Measurements from ENCODE around the gene BBS1.

BBS1 gene

GRCh38 chr11:66568124-66568916, 57.9 kb downstream of the BBS1 start, which contains the start of gene CTSF:
CTSF (minus strand) TSS chr11:66568606; CDS start chr11:66568486, 120 bp downstream.
- Histone ChIP-seq H3K27me3 (peaks cover 54% of the 10 kb centered on the region), H3K27ac (no peak within 1 kb of the TSS), H3K4me3 (ENCODE audit: low read depth in 1 of 2, low read length in 1 of 2) (peak within 1 kb of the TSS; percentile 37 to 55), H3K9me3 (no peaks in the 10 kb centered on the region), H3K36me3 (no peaks in the 10 kb centered on the region), H3K4me1 (ENCODE audit: control insufficient read depth in 1 of 2, insufficient read depth in 1 of 2, low read depth in 1 of 2, low read length in 1 of 2) (peaks cover 4 to 5% of the 10 kb centered on the region in 2 experiments)
- TF ChIP-seq, protein P1, sequence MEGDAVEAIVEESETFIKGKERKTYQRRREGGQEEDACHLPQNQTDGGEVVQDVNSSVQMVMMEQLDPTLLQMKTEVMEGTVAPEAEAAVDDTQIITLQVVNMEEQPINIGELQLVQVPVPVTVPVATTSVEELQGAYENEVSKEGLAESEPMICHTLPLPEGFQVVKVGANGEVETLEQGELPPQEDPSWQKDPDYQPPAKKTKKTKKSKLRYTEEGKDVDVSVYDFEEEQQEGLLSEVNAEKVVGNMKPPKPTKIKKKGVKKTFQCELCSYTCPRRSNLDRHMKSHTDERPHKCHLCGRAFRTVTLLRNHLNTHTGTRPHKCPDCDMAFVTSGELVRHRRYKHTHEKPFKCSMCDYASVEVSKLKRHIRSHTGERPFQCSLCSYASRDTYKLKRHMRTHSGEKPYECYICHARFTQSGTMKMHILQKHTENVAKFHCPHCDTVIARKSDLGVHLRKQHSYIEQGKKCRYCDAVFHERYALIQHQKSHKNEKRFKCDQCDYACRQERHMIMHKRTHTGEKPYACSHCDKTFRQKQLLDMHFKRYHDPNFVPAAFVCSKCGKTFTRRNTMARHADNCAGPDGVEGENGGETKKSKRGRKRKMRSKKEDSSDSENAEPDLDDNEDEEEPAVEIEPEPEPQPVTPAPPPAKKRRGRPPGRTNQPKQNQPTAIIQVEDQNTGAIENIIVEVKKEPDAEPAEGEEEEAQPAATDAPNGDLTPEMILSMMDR (IDR thresholded peaks at IDR 0.05), result no peak

- H3K36me3 ChIP-seq, result no peaks in the 10 kb centered on the region
- H3K27me3 ChIP-seq, result peaks cover 54% of the 10 kb centered on the region
- H3K4me3 ChIP-seq (ENCODE audit: low read depth in 1 of 2, low read length in 1 of 2), result no peak overlapping the region
- TF ChIP-seq, protein P1 (IDR thresholded peaks at IDR 0.05), result no peak
- peaks cover 4 to 5% of the 10 kb centered on the region in 2 experiments for H3K4me1 ChIP-seq (ENCODE audit: control insufficient read depth in 1 of 2, insufficient read depth in 1 of 2, low read depth in 1 of 2, low read length in 1 of 2)
- no peaks in the 10 kb centered on the region for H3K9me3 ChIP-seq
- no peak overlapping the region for H3K27ac ChIP-seq
These were observed 58.6 kb downstream of the BBS1 start for GRCh38 chr11:66569076-66569475.

- TF ChIP-seq, protein P1 (IDR thresholded peaks at IDR 0.05), result no peak
- Histone ChIP-seq H3K27me3 (peaks cover 58% of the 10 kb centered on the region), H3K36me3 (no peaks in the 10 kb centered on the region), H3K9me3 (no peaks in the 10 kb centered on the region), H3K4me3 (ENCODE audit: low read depth in 1 of 2, low read length in 1 of 2) (no peak overlapping the region), H3K4me1 (ENCODE audit: control insufficient read depth in 1 of 2, insufficient read depth in 1 of 2, low read depth in 1 of 2, low read length in 1 of 2) (peaks cover 4 to 5% of the 10 kb centered on the region in 2 experiments), H3K27ac (no peak overlapping the region)
These were observed 59.8 kb downstream of the BBS1 start for GRCh38 chr11:66570079-66570849.

DNA sequence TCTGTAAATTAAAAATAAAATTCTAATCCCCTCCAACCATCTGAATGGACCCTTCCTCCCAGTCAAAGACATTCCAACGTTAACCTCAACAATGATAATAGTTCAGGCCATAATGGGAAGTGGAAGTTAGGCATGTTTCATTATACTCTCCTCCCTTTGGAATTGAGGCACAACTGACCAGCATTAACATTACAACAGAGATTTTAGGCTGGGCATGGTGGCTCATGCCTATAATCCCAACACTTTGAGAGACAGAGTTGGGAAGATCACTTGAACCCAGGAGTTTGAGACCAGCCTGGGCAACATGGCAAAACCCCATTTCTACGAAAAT, 60.4 kb downstream of the BBS1 start:
- peaks cover 4 to 5% of the 10 kb centered on the region in 2 experiments for H3K4me1 ChIP-seq (ENCODE audit: control insufficient read depth in 1 of 2, insufficient read depth in 1 of 2, low read depth in 1 of 2, low read length in 1 of 2)
- no peak overlapping the region for H3K27ac ChIP-seq
- TF ChIP-seq, protein P1 (IDR thresholded peaks at IDR 0.05), result no peak
- peaks cover 57% of the 10 kb centered on the region for H3K27me3 ChIP-seq
- H3K36me3 ChIP-seq, result no peaks in the 10 kb centered on the region
- no peaks in the 10 kb centered on the region for H3K9me3 ChIP-seq
- no peak overlapping the region for H3K4me3 ChIP-seq (ENCODE audit: low read depth in 1 of 2, low read length in 1 of 2)

DNA sequence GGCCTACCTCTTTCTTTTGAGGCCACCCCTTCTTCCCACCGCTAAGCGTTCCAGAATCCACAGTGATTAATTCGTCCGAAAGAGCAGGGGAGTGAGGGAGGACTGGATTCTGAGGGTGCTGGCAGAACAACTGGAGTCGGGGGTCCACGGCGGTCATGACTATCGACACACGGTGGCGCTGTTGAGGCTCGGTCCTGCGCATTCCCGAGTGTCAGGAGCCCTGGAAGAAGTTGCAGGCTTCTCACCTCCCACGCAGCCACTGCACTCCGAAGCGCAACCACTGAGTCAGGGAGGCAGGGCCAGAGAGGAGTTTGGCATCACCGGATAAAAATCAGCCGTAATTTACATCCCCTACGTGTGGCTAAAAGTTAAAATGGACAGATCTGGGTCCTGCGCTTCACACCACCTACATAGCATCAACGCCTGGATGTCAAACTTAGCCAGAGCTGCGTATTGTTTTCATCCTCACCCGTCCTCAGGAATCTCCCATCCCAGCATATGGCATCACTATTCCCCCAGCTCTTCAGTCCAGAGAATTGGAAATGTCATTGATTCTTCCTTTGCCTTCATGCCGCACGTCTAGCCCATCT, 68.7 kb downstream of the BBS1 start:
- no peak overlapping the region for H3K4me3 ChIP-seq (ENCODE audit: low read depth in 1 of 2, low read length in 1 of 2)
- no peak overlapping the region for H3K27ac ChIP-seq
- TF ChIP-seq, protein P1 (IDR thresholded peaks at IDR 0.05), result peak; percentile 80
- H3K36me3 ChIP-seq, result no peaks in the 10 kb centered on the region
- H3K27me3 ChIP-seq, result peaks cover 4% of the 10 kb centered on the region
- H3K9me3 ChIP-seq, result no peaks in the 10 kb centered on the region
- peaks cover 3 to 6% of the 10 kb centered on the region in 2 experiments for H3K4me1 ChIP-seq (ENCODE audit: control insufficient read depth in 1 of 2, insufficient read depth in 1 of 2, low read depth in 1 of 2, low read length in 1 of 2)
